Central memory CD4-positive, alpha-beta T cell (primary cell): ENCODE data around the gene NECTIN2.
A peak's percentile ranks its signal among the peaks of the same experiment; 100 is the strongest.

ENCODE experiments used
- DNase-seq: peaks from one replicate; pipeline ENCODE4 v3.0.0; 2022
- total RNA-seq, 3 experiments: gene quantifications; one replicate each; lab custom pipeline; 2026; lab: John Stamatoyannopoulos, UW

The NECTIN2 gene
- total RNA-seq = 0.44 to 0.77 (median 0.56) reads per million in 3 experiments

GRCh38 chr19:44845612-44846454 lies at the start of gene NECTIN2:
Gene NECTIN2, plus strand, starts transcription at chr19:44846297. Its CDS starts 229 bp downstream, at chr19:44846526.
- peak; percentile 63 for DNase-seq

GRCh38 chr19:44796701-44797115 lies 49.4 kb upstream of the NECTIN2 start:
- no peak for DNase-seq

- no peak for DNase-seq
Observed at GRCh38 chr19:44799627-44800346, 46.3 kb upstream of the NECTIN2 start.

- peak; percentile 70 for DNase-seq
Observed at GRCh38 chr19:44800461-44800860, 45.6 kb upstream of the NECTIN2 start.

DNA sequence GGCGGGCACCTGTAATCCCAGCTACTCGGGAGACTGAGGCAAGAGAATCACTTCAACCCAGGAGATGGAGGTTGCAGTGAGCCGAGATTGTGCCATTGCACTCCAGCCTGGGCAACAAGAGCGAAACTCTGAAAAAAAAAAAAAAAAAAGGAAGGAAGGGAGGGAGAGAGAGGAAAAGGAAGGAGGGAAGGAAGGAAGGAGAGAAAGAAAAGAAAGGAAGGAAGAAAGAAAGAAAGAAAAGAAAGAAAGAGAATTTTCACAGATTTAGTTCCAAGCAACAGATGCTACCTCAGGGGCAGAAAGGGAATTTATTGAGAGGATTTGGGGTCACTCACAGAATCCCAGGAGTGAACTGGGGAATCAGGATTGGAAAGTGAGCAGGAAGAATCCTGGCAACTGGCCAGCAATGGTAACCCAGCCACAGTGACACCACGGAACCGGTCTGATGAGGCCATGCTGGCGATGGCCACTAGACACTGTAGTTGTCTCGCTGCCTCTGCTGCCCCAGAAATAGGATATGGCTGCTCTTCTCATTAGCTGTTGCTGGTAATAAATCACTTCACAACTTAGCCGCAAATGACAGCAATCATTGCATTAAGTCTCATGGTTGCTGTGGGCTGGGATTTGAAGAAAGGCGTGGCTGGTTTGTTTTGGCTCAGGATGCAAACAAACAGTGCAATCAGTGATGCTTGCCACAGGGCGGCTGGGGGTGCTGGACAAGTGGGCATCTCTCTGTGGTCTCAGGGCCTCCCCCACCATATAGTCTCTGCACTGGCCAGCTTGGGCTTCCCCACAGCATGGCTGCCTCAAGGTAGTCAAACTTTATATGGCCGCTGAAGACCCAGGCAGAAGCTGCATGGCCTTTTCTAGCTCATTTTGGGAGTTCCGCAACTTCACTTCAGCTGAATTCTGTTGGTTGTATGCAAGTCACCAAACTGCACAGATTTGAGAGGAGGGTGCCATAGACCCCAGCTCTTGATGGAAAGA lies 42.4 kb upstream of the NECTIN2 start:
- no peak for DNase-seq

GRCh38 chr19:44806291-44806690 lies 39.8 kb upstream of the NECTIN2 start:
- DNase-seq = no peak

DNA sequence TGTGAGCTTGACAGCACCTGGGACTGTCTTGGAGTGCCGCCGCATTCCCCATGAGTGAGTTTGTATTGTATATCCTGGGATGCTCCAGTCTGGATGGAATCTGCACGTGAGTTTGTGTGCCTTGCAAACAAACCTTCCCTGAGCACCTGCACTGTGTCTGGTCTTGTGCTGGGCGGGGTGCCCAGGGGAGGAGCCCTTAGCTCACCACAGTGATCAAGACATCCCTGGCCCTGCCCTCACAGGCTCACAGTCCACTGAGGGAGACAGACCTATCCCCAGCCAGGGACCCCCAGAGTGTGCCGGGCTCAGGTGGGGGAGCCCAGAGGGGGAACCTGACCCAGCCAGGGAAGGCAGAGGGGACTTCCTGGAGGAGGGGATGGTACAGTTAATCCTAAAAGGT lies 38.9 kb upstream of the NECTIN2 start:
- no peak for DNase-seq

DNA sequence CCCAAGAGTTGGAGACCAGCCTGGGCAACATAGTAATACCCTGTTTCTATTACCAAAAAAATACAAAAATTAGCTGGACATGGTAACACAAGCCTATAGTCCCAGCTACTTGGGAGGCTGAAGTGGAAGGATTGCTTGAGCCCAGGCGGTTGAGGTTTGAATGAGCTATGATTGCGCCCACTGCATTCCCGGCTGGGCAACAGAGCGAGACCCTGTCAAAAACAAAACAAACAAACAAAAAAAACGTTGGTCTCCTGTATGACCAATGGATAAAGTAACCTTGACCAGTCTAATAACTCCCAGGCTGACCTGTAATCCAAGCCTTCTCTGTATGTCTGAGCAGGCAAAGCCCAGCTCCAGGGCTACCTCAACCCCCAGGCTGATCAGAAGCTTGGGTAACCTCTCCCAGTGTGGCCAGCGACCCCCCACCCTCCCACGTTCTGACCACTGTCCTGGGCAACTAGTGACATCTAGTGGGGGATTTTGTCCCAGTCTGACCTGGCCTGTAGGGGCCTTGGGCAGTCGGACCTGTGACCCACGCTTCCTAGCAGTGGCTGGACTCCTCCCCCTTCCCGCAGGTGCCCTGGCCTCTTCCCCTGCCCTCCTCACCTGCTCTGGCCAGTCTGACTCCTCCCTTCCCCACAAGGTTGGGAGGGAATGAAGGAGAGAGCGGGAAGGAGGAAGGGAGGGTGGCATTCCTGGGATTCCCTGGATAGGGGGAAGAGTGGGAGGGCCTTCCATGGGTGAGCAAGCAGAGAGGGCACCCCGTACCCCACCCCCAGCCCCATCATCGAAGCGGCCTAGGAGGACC lies 38.2 kb upstream of the NECTIN2 start:
- DNase-seq = no peak

GRCh38 chr19:44808463-44809371 lies 37.4 kb upstream of the NECTIN2 start, which contains the start of gene BCAM:
Gene BCAM, plus strand, starts transcription at chr19:44809103. Its CDS starts 22 bp downstream, at chr19:44809125.
- DNase-seq = no peak

DNA sequence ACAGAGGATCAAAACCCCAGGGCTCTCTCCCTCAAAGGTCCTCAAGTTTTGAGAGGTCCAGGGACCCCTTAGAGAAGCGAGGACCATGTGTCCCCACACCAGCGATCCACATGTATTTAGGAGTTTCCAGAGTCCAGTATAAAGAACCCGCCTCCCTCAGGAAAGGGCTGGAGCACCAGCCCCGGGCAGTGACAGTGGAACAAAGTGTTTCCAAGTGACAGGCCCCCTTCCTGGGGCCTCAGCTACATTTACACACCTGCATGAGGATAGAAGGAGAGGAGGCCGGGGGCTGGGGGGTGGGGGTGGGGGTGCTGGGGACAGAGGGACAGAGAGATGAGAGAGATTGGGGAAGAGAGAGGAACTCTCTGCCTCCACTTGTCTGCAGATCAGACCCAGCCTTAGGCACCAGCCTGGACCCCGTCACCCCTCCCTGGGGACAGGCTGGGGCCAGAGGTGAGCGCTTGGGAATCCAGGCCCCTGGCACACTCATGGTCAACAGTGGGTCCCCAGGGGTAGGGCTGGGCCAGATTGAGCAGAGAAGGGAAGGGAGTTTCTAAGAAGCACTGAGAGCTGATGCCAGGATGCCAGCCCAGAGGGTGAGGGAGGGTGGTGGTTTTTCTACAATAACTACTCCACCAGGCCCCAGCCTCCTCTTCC lies 36.4 kb upstream of the NECTIN2 start:
- DNase-seq = no peak

- DNase-seq = no peak
Observed at GRCh38 chr19:44810234-44811121, 35.6 kb upstream of the NECTIN2 start.

DNA sequence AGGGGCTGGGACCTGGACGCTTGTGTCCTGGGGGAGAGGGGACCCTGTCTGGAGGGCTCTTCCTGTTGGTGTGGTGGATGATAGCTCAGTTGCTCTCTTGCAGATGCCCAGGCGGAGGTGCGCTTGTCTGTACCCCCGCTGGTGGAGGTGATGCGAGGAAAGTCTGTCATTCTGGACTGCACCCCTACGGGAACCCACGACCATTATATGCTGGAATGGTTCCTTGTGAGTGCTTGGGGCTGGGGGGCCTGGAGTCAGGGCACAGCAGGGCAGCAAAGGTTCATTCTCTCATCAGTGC lies 35.0 kb upstream of the NECTIN2 start:
- no peak for DNase-seq

GRCh38 chr19:44812142-44812718 lies 33.9 kb upstream of the NECTIN2 start:
- DNase-seq = no peak

DNA sequence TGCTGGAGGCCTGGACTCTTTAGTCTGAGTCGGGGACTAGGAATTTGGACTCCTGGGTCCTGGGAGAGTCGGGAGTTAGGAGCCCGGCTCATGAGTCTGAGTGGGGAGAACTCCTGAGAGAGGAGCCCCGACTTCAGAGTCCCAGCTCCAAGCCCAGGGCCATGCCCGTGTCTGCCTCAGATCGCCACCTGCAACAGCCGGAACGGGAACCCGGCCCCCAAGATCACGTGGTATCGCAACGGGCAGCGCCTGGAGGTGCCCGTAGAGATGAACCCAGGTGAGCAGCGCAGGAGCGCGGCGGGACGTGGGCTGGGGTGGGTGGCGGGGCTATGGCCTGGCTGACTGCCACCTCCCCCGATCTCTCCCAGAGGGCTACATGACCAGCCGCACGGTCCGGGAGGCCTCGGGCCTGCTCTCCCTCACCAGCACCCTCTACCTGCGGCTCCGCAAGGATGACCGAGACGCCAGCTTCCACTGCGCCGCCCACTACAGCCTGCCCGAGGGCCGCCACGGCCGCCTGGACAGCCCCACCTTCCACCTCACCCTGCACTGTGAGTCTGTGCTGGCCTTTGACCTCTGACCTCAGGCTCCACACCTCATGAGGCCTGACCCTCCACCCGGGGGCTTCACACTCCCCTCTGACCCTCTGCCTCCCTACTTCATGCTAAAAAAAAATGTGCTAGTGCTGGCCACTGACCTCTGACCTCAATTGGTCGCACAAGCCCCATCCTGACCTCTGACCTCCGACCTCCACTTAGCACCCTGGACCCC lies 32.8 kb upstream of the NECTIN2 start:
- no peak for DNase-seq

DNA sequence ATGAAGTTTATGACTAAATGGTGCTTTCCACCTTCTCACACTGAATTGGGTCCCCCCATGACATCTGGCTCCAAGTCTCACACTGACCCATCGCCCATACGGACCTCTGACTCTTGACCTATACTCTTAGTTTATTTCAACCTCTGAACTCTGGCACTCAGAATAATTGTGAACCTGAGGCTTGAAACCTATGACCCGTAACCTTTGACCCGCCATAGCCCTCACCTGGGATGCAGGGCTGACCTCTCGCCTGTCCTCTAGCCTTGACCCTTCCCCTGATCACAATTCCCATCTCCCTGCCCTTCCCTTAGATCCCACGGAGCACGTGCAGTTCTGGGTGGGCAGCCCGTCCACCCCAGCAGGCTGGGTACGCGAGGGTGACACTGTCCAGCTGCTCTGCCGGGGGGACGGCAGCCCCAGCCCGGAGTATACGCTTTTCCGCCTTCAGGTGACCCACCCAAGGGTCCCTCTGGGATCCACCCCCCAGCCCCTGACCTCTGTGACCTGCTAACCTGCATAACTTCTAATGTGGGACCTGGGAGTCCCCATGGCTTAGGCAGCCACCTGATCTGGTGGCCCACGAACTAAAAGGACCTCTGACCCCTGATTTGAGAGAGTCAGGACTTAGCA lies 32.1 kb upstream of the NECTIN2 start:
- DNase-seq = no peak

GRCh38 chr19:44814517-44814916 lies 31.6 kb upstream of the NECTIN2 start:
- DNase-seq = no peak

- no peak for DNase-seq
Observed at GRCh38 chr19:44816301-44816700, 29.8 kb upstream of the NECTIN2 start.
